ENCODE data around the gene LCOR. TPM values are rescaled to one million over a fixed set of nuclear protein-coding genes. Genes with fewer than 3 reads are reported as not detected.
"Not testable (repeated sequence)": the region's sequence is repeated elsewhere in the genome, so short reads cannot be mapped to it uniquely, and the experiment has no call there.

The LCOR gene
- polyA plus RNA-seq, 1 experiment = 11.6 TPM

GRCh38 chr10:96794836-96795733, 37.0 kb upstream of the LCOR start:
- TF ChIP-seq, protein P1, sequence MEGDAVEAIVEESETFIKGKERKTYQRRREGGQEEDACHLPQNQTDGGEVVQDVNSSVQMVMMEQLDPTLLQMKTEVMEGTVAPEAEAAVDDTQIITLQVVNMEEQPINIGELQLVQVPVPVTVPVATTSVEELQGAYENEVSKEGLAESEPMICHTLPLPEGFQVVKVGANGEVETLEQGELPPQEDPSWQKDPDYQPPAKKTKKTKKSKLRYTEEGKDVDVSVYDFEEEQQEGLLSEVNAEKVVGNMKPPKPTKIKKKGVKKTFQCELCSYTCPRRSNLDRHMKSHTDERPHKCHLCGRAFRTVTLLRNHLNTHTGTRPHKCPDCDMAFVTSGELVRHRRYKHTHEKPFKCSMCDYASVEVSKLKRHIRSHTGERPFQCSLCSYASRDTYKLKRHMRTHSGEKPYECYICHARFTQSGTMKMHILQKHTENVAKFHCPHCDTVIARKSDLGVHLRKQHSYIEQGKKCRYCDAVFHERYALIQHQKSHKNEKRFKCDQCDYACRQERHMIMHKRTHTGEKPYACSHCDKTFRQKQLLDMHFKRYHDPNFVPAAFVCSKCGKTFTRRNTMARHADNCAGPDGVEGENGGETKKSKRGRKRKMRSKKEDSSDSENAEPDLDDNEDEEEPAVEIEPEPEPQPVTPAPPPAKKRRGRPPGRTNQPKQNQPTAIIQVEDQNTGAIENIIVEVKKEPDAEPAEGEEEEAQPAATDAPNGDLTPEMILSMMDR (IDR thresholded peaks at IDR 0.05; ENCODE audit: low read depth, low read length) = no peak
- Histone ChIP-seq H3K27me3 (ENCODE audit: control insufficient read depth, insufficient read depth, low read length) (peaks cover 3% of the 10 kb centered on the region), H3K9me3 (ENCODE audit: control insufficient read depth, insufficient read depth, low read length) (no peaks in the 10 kb centered on the region), H3K4me3 (ENCODE audit: low read depth, low read length) (no peak overlapping the region), H3K27ac (ENCODE audit: low read depth, low read length) (no peak overlapping the region)
- CTCF ChIA-PET = interaction anchor here (1.0 kb wide), 1 partner anchor 415 kb away, joined by 3 read pairs; no protein-coding TSS in a partner anchor
- DNase-seq (ENCODE audit: low read depth, low spot score) = no peak
- POLR2A ChIA-PET = no interaction called here

- ChIA-PET POLR2A (no interaction called here), CTCF (interaction anchor here (1.6 kb wide), 1 partner anchor 8 kb away, joined by 5 read pairs; no protein-coding TSS in a partner anchor)
- TF ChIP-seq, protein P1 (IDR thresholded peaks at IDR 0.05; ENCODE audit: low read depth, low read length) = no peak
- no peak for DNase-seq (ENCODE audit: low read depth, low spot score)
- Histone ChIP-seq H3K9me3 (ENCODE audit: control insufficient read depth, insufficient read depth, low read length) (no peaks in the 10 kb centered on the region), H3K4me3 (ENCODE audit: low read depth, low read length) (no peak overlapping the region), H3K27ac (ENCODE audit: low read depth, low read length) (no peak overlapping the region), H3K27me3 (ENCODE audit: control insufficient read depth, insufficient read depth, low read length) (no peaks in the 10 kb centered on the region)
These were observed 34.6 kb upstream of the LCOR start for GRCh38 chr10:96797485-96797884.

- TF ChIP-seq, protein P1 (IDR thresholded peaks at IDR 0.05; ENCODE audit: low read depth, low read length) = no peak
- CTCF ChIA-PET = interaction anchor here (1.0 to 2.1 kb wide), 2 partner anchors 13 to 407 kb away, joined by 3 to 10 read pairs; no protein-coding TSS in a partner anchor
- POLR2A ChIA-PET = no interaction called here
These were observed 28.8 kb upstream of the LCOR start for GRCh38 chr10:96803288-96803664.

GRCh38 chr10:96814264-96814663, 17.8 kb upstream of the LCOR start:
- Histone ChIP-seq H3K4me3 (ENCODE audit: low read depth, low read length) (no peak overlapping the region), H3K27me3 (ENCODE audit: control insufficient read depth, insufficient read depth, low read length) (no peaks in the 10 kb centered on the region), H3K9me3 (ENCODE audit: control insufficient read depth, insufficient read depth, low read length) (no peaks in the 10 kb centered on the region; the same call in 1 of the 2 replicates), H3K27ac (ENCODE audit: low read depth, low read length) (no peak overlapping the region)
- no peak for DNase-seq (ENCODE audit: low read depth, low spot score)
- TF ChIP-seq, protein P1 (IDR thresholded peaks at IDR 0.05; ENCODE audit: low read depth, low read length) = no peak
- ChIA-PET POLR2A (no interaction called here), CTCF (interaction anchor here (0.5 to 3.7 kb wide), 4 partner anchors 24 to 396 kb away, joined by 3 to 13 read pairs (median 4); no protein-coding TSS in a partner anchor)

More at GRCh38 chr10:96803288-96803664, 28.8 kb upstream of the LCOR start:
- no peak overlapping the region for H3K27ac ChIP-seq (ENCODE audit: low read depth, low read length)
- peaks cover 4% of the 10 kb centered on the region; the same call in 1 of the 2 replicates for H3K9me3 ChIP-seq (ENCODE audit: control insufficient read depth, insufficient read depth, low read length)
- H3K27me3 ChIP-seq (ENCODE audit: control insufficient read depth, insufficient read depth, low read length) = no peaks in the 10 kb centered on the region
- no peak for DNase-seq (ENCODE audit: low read depth, low spot score)
- H3K4me3 ChIP-seq (ENCODE audit: low read depth, low read length) = no peak overlapping the region

DNA sequence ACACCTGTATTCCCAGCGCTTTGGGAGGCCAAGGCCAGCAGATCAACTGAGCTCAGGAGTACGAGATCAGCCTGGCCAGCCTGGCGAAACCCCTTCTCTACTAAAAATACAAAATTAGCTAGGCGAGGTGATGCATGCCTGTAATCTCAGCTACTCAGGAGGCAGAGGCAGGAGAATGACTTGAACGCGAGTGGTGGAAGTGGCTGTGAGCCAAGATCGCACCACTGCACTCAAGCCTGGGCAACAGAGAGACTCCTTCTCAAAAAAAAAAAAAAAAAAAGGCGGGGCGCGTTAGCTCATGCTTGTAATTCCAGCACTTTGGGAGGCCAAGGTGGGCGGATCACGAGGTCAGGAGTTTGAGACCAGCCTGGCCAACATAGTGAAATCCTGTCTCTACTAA, 13.1 kb upstream of the LCOR start:
- H3K9me3 ChIP-seq (ENCODE audit: control insufficient read depth, insufficient read depth, low read length); POLR2A ChIA-PET; H3K27ac ChIP-seq (ENCODE audit: low read depth, low read length); DNase-seq (ENCODE audit: low read depth, low spot score); H3K27me3 ChIP-seq (ENCODE audit: control insufficient read depth, insufficient read depth, low read length); H3K4me3 ChIP-seq (ENCODE audit: low read depth, low read length): not testable (repeated sequence)
- CTCF ChIA-PET = interaction anchor here (0.6 kb wide), 1 partner anchor 455 kb away, joined by 3 read pairs; no protein-coding TSS in a partner anchor

All from AG04450 (cell line).